Measurements from ENCODE around the gene NR1H3. TPM values are rescaled to one million over a fixed set of nuclear protein-coding genes. Genes with fewer than 3 reads are reported as not detected.
A peak's percentile ranks its signal among the peaks of the same experiment; 100 is the strongest.

The NR1H3 gene
- total RNA-seq, 2 donors from 2014 or later: 31.8 to 34.2 TPM

- peak; percentile 31 for DNase-seq (ENCODE audit: low spot score)
- WGBS: 33% methylated on average over 10 of the region's 10 CpGs
- Histone ChIP-seq H3K4me3 (no peak overlapping the region), H3K27ac (peak overlapping the region; percentile 70 to 79), H3K9me3 (no peaks in the 10 kb centered on the region), H3K4me1 (replicated peaks) (peaks cover 37% of the 10 kb centered on the region), H3K27me3 (replicated peaks; ENCODE audit: insufficient read depth) (no peaks in the 10 kb centered on the region), H3K36me3 (no peaks in the 10 kb centered on the region)
- peak; percentile 18 to 72 (median 61) for TF ChIP-seq CTCF (IDR thresholded peaks at IDR 0.05)
- no peak for TF ChIP-seq POLR2AphosphoS5 (IDR thresholded peaks at IDR 0.05)
- intact Hi-C loops (cut with DNase I): loop anchor here (5.0 kb wide), 1 partner anchor 98 kb away; no protein-coding TSS in a partner anchor
Measured at GRCh38 chr11:47259232-47259977, 1.6 kb downstream of the NR1H3 start.

- Histone ChIP-seq H3K27me3 (replicated peaks; ENCODE audit: insufficient read depth) (no peaks in the 10 kb centered on the region), H3K36me3 (no peaks in the 10 kb centered on the region), H3K27ac (peak overlapping the region; percentile 70 to 79), H3K9me3 (no peaks in the 10 kb centered on the region), H3K4me3 (no peak overlapping the region), H3K4me1 (replicated peaks) (peaks cover 34% of the 10 kb centered on the region)
- WGBS: 72% methylated on average over 19 of the region's 19 CpGs
- DNase-seq (ENCODE audit: low spot score): no peak
- intact Hi-C loops (cut with DNase I): loop anchor here (5.0 kb wide), 1 partner anchor 38 kb away; no protein-coding TSS in a partner anchor
- no peak for TF ChIP-seq CTCF (IDR thresholded peaks at IDR 0.05)
- TF ChIP-seq POLR2AphosphoS5 (IDR thresholded peaks at IDR 0.05): no peak
Measured at GRCh38 chr11:47260366-47260765, 2.6 kb downstream of the NR1H3 start.

- DNase-seq (ENCODE audit: low spot score): no peak
- H3K4me3 ChIP-seq: no peak overlapping the region
- intact Hi-C loops (cut with DNase I): loop anchor here (5.0 kb wide), 1 partner anchor 39 kb away; no protein-coding TSS in a partner anchor
- H3K9me3 ChIP-seq: no peaks in the 10 kb centered on the region
- 89% methylated on average over 22 of the region's 22 CpGs for WGBS
- no peak for TF ChIP-seq POLR2AphosphoS5 (IDR thresholded peaks at IDR 0.05)
- no peak for TF ChIP-seq POLR2A (IDR thresholded peaks at IDR 0.05)
- no peak for TF ChIP-seq CTCF (IDR thresholded peaks at IDR 0.05)
- H3K27me3 ChIP-seq (replicated peaks; ENCODE audit: insufficient read depth): no peaks in the 10 kb centered on the region
- no peaks in the 10 kb centered on the region for H3K36me3 ChIP-seq
- peaks cover 34% of the 10 kb centered on the region for H3K4me1 ChIP-seq (replicated peaks)
- peak overlapping the region in 1 of 2 donors; percentile 79 for H3K27ac ChIP-seq
Measured at GRCh38 chr11:47261291-47261800, 3.5 kb downstream of the NR1H3 start.

GRCh38 chr11:47264119-47264518, 6.3 kb downstream of the NR1H3 start:
- TF ChIP-seq POLR2AphosphoS5 (IDR thresholded peaks at IDR 0.05) (no peak), CTCF (IDR thresholded peaks at IDR 0.05) (no peak), POLR2A (IDR thresholded peaks at IDR 0.05) (no peak)
- Histone ChIP-seq H3K4me1 (replicated peaks) (peaks cover 25% of the 10 kb centered on the region), H3K27me3 (replicated peaks; ENCODE audit: insufficient read depth) (no peaks in the 10 kb centered on the region), H3K36me3 (no peaks in the 10 kb centered on the region), H3K9me3 (no peaks in the 10 kb centered on the region), H3K4me3 (no peak overlapping the region), H3K27ac (no peak overlapping the region)
- DNase-seq (ENCODE audit: low spot score): no peak
- 94% methylated on average over 6 of the region's 6 CpGs for WGBS
- intact Hi-C loops (cut with DNase I): loop anchor here (5.0 kb wide), 1 partner anchor 42 kb away; no protein-coding TSS in a partner anchor
